SU-DHL-6 (cell line): ENCODE results near the gene KANK2.
"Not testable (repeated sequence)": the region's sequence is repeated elsewhere in the genome, so short reads cannot be mapped to it uniquely, and the experiment has no call there.

ENCODE experiments used
- H2AFZ ChIP-seq: fragments of 200-600 bp; sonication (generic); 2 replicates; pipeline ENCODE4 v1.6.1; 2014; ENCODE audit warnings: low read depth, mild to moderate bottlenecking, moderate library complexity, mixed read lengths, antibody characterized with exemption, low read length; ENCODE audit not compliant: severe bottlenecking
- H3F3A ChIP-seq: fragments of 200-600 bp; shearing (Covaris generic); 2 replicates; pipeline ENCODE4 v1.6.0; 2016; ENCODE audit warnings: antibody characterized with exemption, mild to moderate bottlenecking; ENCODE audit not compliant: insufficient read depth
- H3K27ac ChIP-seq: fragments of 200-600 bp; sonication (generic); 2 replicates; pipeline ENCODE4 v1.5.1; 2016; ENCODE audit warnings: low read depth, mild to moderate bottlenecking, low read length, moderate library complexity, mixed read lengths
- H3K27me3 ChIP-seq: fragments of 200-600 bp; sonication (generic), shearing (Covaris generic); 2 replicates; pipeline ENCODE4 v1.6.0; 2014; ENCODE audit warnings: mild to moderate bottlenecking, low read length
- H3K36me3 ChIP-seq: fragments of 200-600 bp; sonication (generic); 2 replicates; pipeline ENCODE4 v1.6.1; 2014; ENCODE audit warnings: mild to moderate bottlenecking, low read length, mixed read lengths
- H3K4me2 ChIP-seq: fragments of 300-600, 200-600 bp; shearing (Covaris generic), sonication (generic); 2 replicates; pipeline ENCODE4 v1.6.0; 2014; ENCODE audit warnings: low read length, low read depth, mild to moderate bottlenecking; ENCODE audit not compliant: poor library complexity, severe bottlenecking
- H3K4me3 ChIP-seq: fragments of 200-600 bp; sonication (generic); 2 replicates; pipeline ENCODE4 v1.5.1; 2014; ENCODE audit warnings: antibody characterized with exemption, low read length, mild to moderate bottlenecking, mixed read lengths; ENCODE audit not compliant: insufficient read depth, poor library complexity, severe bottlenecking
- H3K79me2 ChIP-seq: fragments of 200-600 bp; sonication (generic); 2 replicates; pipeline ENCODE4 v1.6.1; 2014; ENCODE audit warnings: mild to moderate bottlenecking, low read length, moderate library complexity; ENCODE audit not compliant: insufficient read depth
- H3K9ac ChIP-seq: fragments of 200-600 bp; sonication (generic); 2 replicates; pipeline ENCODE4 v1.7.0; 2014; ENCODE audit warnings: mild to moderate bottlenecking, low read length
- H3K9me2 ChIP-seq: fragments of 200-600 bp; sonication (generic); replicated peaks from 2 replicates; pipeline ENCODE4 v1.6.1; 2014; ENCODE audit warnings: low read length; ENCODE audit not compliant: insufficient read depth
- H3K9me3 ChIP-seq: fragments of 200-600 bp; sonication (generic); 2 replicates; pipeline ENCODE4 v1.6.1; 2014; ENCODE audit warnings: low read length, mixed read lengths; ENCODE audit not compliant: insufficient read depth
- H4K20me1 ChIP-seq: fragments of 200-600 bp; sonication (generic); 2 replicates; pipeline ENCODE4 v1.6.1; 2014; ENCODE audit warnings: low read depth, mild to moderate bottlenecking, antibody characterized with exemption, low read length, moderate library complexity, mixed read lengths
- CTCF ChIP-seq: fragments of 200-600 bp; sonication (generic); IDR thresholded peaks from one replicate; pipeline ENCODE4 v1.5.1; 2017; ENCODE audit warnings: antibody characterized with exemption, mild to moderate bottlenecking, low read length, moderate library complexity; ENCODE audit not compliant: insufficient read depth, poor library complexity, severe bottlenecking
- EZH2phosphoT487 ChIP-seq: fragments of 200-600 bp; sonication (generic), shearing (Covaris generic); conservative IDR thresholded peaks from 2 replicates; pipeline ENCODE4 v1.6.1; 2018; ENCODE audit warnings: mild to moderate bottlenecking, antibody characterized with exemption, low read length, moderate library complexity, mixed read lengths

KANK2 gene

GRCh38 chr19:11181488-11181887 is 15.9 kb downstream of the KANK2 start:
- Histone ChIP-seq H3K79me2 (no peaks in the 10 kb centered on the region), H2AFZ (no peak overlapping the region), H3K36me3 (no peaks in the 10 kb centered on the region), H3K4me2 (no peak overlapping the region), H3K27ac (peak overlapping the region; percentile 19; the same call in 1 of the 2 replicates), H3K9me2 (no peaks in the 10 kb centered on the region), H3F3A (peaks cover 11% of the 10 kb centered on the region), H3K9me3 (no peaks in the 10 kb centered on the region), H3K9ac (no peak overlapping the region), H3K27me3 (no peaks in the 10 kb centered on the region), H4K20me1 (no peaks in the 10 kb centered on the region), H3K4me3 (no peak overlapping the region)
- TF ChIP-seq CTCF (no peak), EZH2phosphoT487 (no peak)

- not testable (repeated sequence) for H3K27ac ChIP-seq
These were observed 16.4 kb downstream of the KANK2 start for GRCh38 chr19:11180975-11181374.

GRCh38 chr19:11180346-11180745 is 17.0 kb downstream of the KANK2 start:
- H2AFZ ChIP-seq: peak overlapping the region; percentile 73
- no peaks in the 10 kb centered on the region for H3K36me3 ChIP-seq
- H4K20me1 ChIP-seq: no peaks in the 10 kb centered on the region
- peak overlapping the region; percentile 59 for H3K9ac ChIP-seq
- peak overlapping the region; percentile 78 for H3K27ac ChIP-seq
- no peaks in the 10 kb centered on the region for H3K27me3 ChIP-seq
- peak overlapping the region; percentile 50 for H3K4me3 ChIP-seq
- TF ChIP-seq CTCF: no peak
- no peak for TF ChIP-seq EZH2phosphoT487
- no peaks in the 10 kb centered on the region for H3K79me2 ChIP-seq
- peaks cover 11% of the 10 kb centered on the region for H3F3A ChIP-seq
- no peaks in the 10 kb centered on the region for H3K9me3 ChIP-seq
- H3K9me2 ChIP-seq: no peaks in the 10 kb centered on the region
- H3K4me2 ChIP-seq: peak overlapping the region; percentile 72

More at GRCh38 chr19:11180975-11181374, 16.4 kb downstream of the KANK2 start:
- not testable (repeated sequence) for H4K20me1 ChIP-seq, H2AFZ ChIP-seq, H3K4me2 ChIP-seq, H3K36me3 ChIP-seq, H3K79me2 ChIP-seq, H3K9ac ChIP-seq, H3K9me2 ChIP-seq, H3K27me3 ChIP-seq, H3K9me3 ChIP-seq, H3K4me3 ChIP-seq
- peaks cover 11% of the 10 kb centered on the region for H3F3A ChIP-seq

GRCh38 chr19:11179716-11180297 is 17.5 kb downstream of the KANK2 start:
- Histone ChIP-seq H4K20me1 (no peaks in the 10 kb centered on the region), H3F3A (peaks cover 11% of the 10 kb centered on the region), H3K4me3 (peak overlapping the region; percentile 50), H3K4me2 (peak overlapping the region; percentile 72), H3K36me3 (no peaks in the 10 kb centered on the region), H3K79me2 (no peaks in the 10 kb centered on the region), H2AFZ (peak overlapping the region; percentile 73), H3K9me2 (no peaks in the 10 kb centered on the region), H3K27ac (peak overlapping the region; percentile 78), H3K9me3 (no peaks in the 10 kb centered on the region), H3K9ac (peak overlapping the region; percentile 59), H3K27me3 (no peaks in the 10 kb centered on the region)
- TF ChIP-seq EZH2phosphoT487: no peak
- TF ChIP-seq CTCF: no peak

- H3K36me3 ChIP-seq, H3K79me2 ChIP-seq, H3K9me3 ChIP-seq, H2AFZ ChIP-seq, H3K4me3 ChIP-seq, H3K9me2 ChIP-seq, H4K20me1 ChIP-seq, H3K27me3 ChIP-seq, H3K27ac ChIP-seq: not testable (repeated sequence)
- Histone ChIP-seq H3K4me2 (peak overlapping the region; percentile 72), H3F3A (peaks cover 11% of the 10 kb centered on the region), H3K9ac (peak overlapping the region; percentile 59)
These were observed 18.2 kb downstream of the KANK2 start for GRCh38 chr19:11179145-11179465.
